Measurements from ENCODE around the gene VPS35. TPM values are rescaled to one million over a fixed set of nuclear protein-coding genes. Genes with fewer than 3 reads are reported as not detected.

Gene VPS35
- total and polyA plus RNA-seq, 10 of the 15 experiments (the other 5 are each of a cell fraction or from before 2014, with no cell fraction given) = 28.5 to 125 (median 60.6) TPM

DNA sequence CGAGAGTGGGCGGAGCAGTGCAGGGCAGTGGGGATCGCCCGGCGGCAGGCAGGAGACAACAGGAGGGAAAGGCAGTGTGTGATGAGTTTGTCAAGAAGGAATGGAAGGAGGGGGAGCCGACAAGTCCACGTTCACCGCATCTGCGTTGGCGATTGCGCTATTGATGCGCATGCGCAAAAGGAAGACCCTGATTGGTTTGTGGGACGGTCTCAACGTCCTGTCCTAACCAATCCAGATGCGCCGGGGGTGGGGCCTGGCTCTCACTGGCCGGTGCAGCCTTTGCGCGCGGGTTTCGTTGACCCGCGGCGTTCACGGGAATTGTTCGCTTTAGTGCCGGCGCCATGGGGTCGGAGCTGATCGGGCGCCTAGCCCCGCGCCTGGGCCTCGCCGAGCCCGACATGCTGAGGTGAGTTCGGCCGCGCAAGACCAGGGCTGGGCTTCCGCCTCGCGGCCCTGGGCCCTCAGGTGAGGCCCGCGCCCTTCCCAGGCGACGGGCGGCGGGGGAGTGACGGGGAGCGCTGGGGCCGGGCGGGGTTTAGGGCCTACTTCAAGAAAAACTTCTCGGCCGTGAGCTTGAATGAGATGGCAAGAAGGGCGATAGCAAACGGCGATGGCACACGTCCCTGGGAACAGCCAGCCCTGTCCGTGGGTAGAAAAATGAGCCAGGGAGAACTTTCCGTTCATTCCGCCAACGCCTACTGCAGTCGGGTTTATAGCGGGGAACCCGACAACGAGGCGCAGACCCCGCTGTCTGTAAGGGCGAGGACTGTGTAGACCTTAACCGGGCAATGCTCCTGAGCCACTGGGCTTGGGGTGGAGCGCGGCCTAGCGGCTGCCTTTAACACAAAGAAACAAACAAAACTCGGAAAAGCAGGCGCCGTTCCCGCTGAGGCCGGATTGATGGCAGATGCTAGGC lies 645 bp upstream of the VPS35 start, which contains the start of gene ORC6 (continued):
- TF ChIP-seq, protein P1, sequence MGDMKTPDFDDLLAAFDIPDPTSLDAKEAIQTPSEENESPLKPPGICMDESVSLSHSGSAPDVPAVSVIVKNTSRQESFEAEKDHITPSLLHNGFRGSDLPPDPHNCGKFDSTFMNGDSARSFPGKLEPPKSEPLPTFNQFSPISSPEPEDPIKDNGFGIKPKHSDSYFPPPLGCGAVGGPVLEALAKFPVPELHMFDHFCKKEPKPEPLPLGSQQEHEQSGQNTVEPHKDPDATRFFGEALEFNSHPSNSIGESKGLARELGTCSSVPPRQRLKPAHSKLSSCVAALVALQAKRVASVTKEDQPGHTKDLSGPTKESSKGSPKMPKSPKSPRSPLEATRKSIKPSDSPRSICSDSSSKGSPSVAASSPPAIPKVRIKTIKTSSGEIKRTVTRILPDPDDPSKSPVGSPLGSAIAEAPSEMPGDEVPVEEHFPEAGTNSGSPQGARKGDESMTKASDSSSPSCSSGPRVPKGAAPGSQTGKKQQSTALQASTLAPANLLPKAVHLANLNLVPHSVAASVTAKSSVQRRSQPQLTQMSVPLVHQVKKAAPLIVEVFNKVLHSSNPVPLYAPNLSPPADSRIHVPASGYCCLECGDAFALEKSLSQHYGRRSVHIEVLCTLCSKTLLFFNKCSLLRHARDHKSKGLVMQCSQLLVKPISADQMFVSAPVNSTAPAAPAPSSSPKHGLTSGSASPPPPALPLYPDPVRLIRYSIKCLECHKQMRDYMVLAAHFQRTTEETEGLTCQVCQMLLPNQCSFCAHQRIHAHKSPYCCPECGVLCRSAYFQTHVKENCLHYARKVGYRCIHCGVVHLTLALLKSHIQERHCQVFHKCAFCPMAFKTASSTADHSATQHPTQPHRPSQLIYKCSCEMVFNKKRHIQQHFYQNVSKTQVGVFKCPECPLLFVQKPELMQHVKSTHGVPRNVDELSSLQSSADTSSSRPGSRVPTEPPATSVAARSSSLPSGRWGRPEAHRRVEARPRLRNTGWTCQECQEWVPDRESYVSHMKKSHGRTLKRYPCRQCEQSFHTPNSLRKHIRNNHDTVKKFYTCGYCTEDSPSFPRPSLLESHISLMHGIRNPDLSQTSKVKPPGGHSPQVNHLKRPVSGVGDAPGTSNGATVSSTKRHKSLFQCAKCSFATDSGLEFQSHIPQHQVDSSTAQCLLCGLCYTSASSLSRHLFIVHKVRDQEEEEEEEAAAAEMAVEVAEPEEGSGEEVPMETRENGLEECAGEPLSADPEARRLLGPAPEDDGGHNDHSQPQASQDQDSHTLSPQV (IDR thresholded peaks at IDR 0.05) = no peak

DNA sequence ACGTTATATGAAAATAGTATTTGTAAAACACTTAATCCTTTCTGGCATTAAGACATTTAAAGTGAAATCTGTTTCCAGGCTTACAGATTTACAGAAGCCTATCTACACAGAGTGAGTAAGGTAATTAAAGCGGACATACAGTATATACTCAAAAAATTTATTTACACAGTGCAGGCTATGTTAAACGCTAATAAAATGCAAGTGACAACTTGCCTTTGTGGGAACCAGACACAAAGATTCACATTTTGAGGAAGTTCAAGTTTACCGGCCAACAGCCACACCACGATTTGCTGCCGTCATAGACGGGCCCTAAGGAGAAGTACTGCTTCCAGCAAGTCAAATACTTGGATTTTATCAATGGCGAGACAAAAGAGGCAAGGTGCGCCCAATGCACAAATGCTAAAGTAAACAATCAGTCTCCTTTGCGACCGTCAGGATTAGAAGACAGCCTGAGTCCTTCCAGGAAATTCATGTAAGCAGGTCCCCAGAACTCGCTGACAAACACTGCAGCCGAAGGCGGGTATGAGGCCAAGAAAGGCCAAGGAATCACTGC lies 801 bp downstream of the VPS35 start:
- no peaks in the 10 kb centered on the region for H4K20me1 ChIP-seq (ENCODE audit: control insufficient read depth, insufficient read depth)
- H3K9me3 ChIP-seq (replicated peaks; ENCODE audit: control insufficient read depth, insufficient read depth, low read length) = no peaks in the 10 kb centered on the region
- CTCF ChIA-PET = interaction anchor here (6.6 kb wide), 1 partner anchor 13 kb away, joined by 69 read pairs; no protein-coding TSS in a partner anchor
- peak overlapping the region; percentile 74 for H3K4me3 ChIP-seq
- FAIRE-seq = peak; percentile 86
- no peaks in the 10 kb centered on the region for H3K27me3 ChIP-seq (replicated peaks in 1 of 2; ENCODE audit: control insufficient read depth in 2 of 2, insufficient read depth in 2 of 2, low read length in 1 of 2)
- POLR2A ChIA-PET = no interaction called here
- WGBS (ENCODE audit: insufficient coverage, insufficient replicate concordance, low lambda C conversion rate, missing lambda C conversion rate) = 7% methylated on average over 14 of the region's 14 CpGs
- H3K36me3 ChIP-seq (ENCODE audit: control insufficient read depth in 2 of 2, insufficient read depth in 2 of 2, low read length in 1 of 2) = peaks cover 0 to 6% of the 10 kb centered on the region in 2 experiments; a peak in 1 of 4 replicates
- DNase-seq (ENCODE audit: low read depth, low spot score) = no peak
- in situ Hi-C loops (cut with MboI) (no loop called here), intact Hi-C loops (cut with micrococcal nuclease; ENCODE audit: unreplicated experiment) (loop anchor here (5.0 kb wide), 2 partner anchors 104 to 434 kb away; no protein-coding TSS in a partner anchor)
- BruUV-seq (replicated peaks) = no TSS peak
- peak overlapping the region; percentile 72 for H3K27ac ChIP-seq (ENCODE audit: control insufficient read depth, insufficient read depth)
- no peaks in the 10 kb centered on the region; the same call in 1 of the 2 replicates for H3K4me1 ChIP-seq (ENCODE audit: control insufficient read depth, insufficient read depth, low read length)
- SMC1A ChIA-PET (ENCODE audit: uncharacterized antibody, unreplicated experiment) = no interaction called here
- RAD21 ChIA-PET (ENCODE audit: unreplicated experiment) = no interaction called here
- H3K9ac ChIP-seq (ENCODE audit: control insufficient read depth, insufficient read depth, low read length) = peak overlapping the region; percentile 74
- H2AFZ ChIP-seq (ENCODE audit: control insufficient read depth, low read depth, low read length) = peak overlapping the region; percentile 90
- TF ChIP-seq RELA (IDR thresholded peaks at IDR 0.05; ENCODE audit: borderline replicate concordance, partially characterized antibody) (peak; percentile 5), ESRRA (IDR thresholded peaks at IDR 0.05; ENCODE audit: low read length) (no peak), SPI1 (IDR thresholded peaks at IDR 0.05; ENCODE audit: borderline replicate concordance, insufficient read depth, low read depth, low read length) (peak; percentile 42; the same call in 1 of the 2 replicates), NR2C2 (IDR thresholded peaks at IDR 0.05; ENCODE audit: borderline replicate concordance, control insufficient read depth, insufficient read length, low read depth) (no peak), SIN3A (IDR thresholded peaks at IDR 0.05; ENCODE audit: low read depth, low read length) (0 out of 2 replicates have a peak, but pooled peaks have one; percentile 2), CREB1 (IDR thresholded peaks at IDR 0.05; ENCODE audit: low read depth) (0 out of 2 replicates have a peak, but pooled peaks have one; percentile 27), RAD21 (IDR thresholded peaks at IDR 0.05; ENCODE audit: insufficient read depth, low read depth, low read length) (0 out of 2 replicates have a peak, but pooled peaks have one; percentile 7), CHD2 (IDR thresholded peaks at IDR 0.05; ENCODE audit: borderline replicate concordance, low read depth, low read length) (0 out of 2 replicates have a peak, but pooled peaks have one; percentile 9), IKZF2 (IDR thresholded peaks at IDR 0.05) (peak in 1 of 2 experiments; percentile 12; a peak in 1 of 4 replicates)
- TF ChIP-seq, protein P2, sequence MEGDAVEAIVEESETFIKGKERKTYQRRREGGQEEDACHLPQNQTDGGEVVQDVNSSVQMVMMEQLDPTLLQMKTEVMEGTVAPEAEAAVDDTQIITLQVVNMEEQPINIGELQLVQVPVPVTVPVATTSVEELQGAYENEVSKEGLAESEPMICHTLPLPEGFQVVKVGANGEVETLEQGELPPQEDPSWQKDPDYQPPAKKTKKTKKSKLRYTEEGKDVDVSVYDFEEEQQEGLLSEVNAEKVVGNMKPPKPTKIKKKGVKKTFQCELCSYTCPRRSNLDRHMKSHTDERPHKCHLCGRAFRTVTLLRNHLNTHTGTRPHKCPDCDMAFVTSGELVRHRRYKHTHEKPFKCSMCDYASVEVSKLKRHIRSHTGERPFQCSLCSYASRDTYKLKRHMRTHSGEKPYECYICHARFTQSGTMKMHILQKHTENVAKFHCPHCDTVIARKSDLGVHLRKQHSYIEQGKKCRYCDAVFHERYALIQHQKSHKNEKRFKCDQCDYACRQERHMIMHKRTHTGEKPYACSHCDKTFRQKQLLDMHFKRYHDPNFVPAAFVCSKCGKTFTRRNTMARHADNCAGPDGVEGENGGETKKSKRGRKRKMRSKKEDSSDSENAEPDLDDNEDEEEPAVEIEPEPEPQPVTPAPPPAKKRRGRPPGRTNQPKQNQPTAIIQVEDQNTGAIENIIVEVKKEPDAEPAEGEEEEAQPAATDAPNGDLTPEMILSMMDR (IDR thresholded peaks at IDR 0.05 in 2 of 3, conservative IDR thresholded peaks at IDR 0.05 in 1 of 3; ENCODE audit: control insufficient read depth in 2 of 3, extremely low read depth in 1 of 3, insufficient read depth in 1 of 3, low read depth in 3 of 3, low read length in 3 of 3) = peak in 1 of 3 experiments; percentile 38; a peak in 1 of 6 replicates
- peak; percentile 1; the same call in 1 of the 3 replicates for ATAC-seq
- peaks cover 89% of the 10 kb centered on the region for H3K79me2 ChIP-seq (ENCODE audit: control insufficient read depth, insufficient read depth, low read length)
- peak overlapping the region; percentile 53 for H3K4me2 ChIP-seq (ENCODE audit: control insufficient read depth, insufficient read depth)

Data from GM12878 (cell line).